Uterus (tissue), 2 donors: Measurements from ENCODE around the gene STYXL1.

Source experiments
- CTCF ChIP-seq, 4 experiments: fragments of 200-600 bp in 2 of 4; fragments of 450-650 bp in 2 of 4; sonication (generic) in 2 of 4; IDR thresholded peaks; one replicate each; pipeline ENCODE4 v1.5.1; 2016 to 2019; ENCODE audit warnings: antibody characterized with exemption in 4 of 4, mild to moderate bottlenecking in 2 of 4, moderate library complexity in 1 of 4
- POLR2A ChIP-seq, 2 donors: fragments of 450-650 bp; IDR thresholded peaks; one replicate each; pipeline ENCODE4 v1.6.1; 2016; ENCODE audit warnings: antibody characterized with exemption in 2 of 2, mild to moderate bottlenecking in 1 of 2, moderate library complexity in 1 of 2

- TF ChIP-seq CTCF (IDR thresholded peaks at IDR 0.05) (no peak), POLR2A (IDR thresholded peaks at IDR 0.05) (no peak)
These were observed 13.0 kb upstream of the STYXL1 start for GRCh38 chr7:76060842-76061241.
